Stimulated activated CD4-positive, alpha-beta T cell treated with anti-CD3 and anti-CD28 coated beads, Interleukin-12 subunit alpha, Interleukin-12 subunit beta, amount 100 ng/mL, for 4 hours (primary cell): ENCODE data around the gene TBC1D3B.
"Not testable (repeated sequence)": the region's sequence is repeated elsewhere in the genome, so short reads cannot be mapped to it uniquely, and the experiment has no call there.

Source experiments
- DNase-seq: peaks from one replicate; pipeline ENCODE4 v3.0.0-alpha.2; 2020

Gene TBC1D3B

GRCh38 chr17:36176536-36176935 lies at the start of gene TBC1D3B:
Gene TBC1D3B, minus strand, starts transcription at chr17:36176636. Its CDS starts 1,586 bp downstream, at chr17:36175050.
- not testable (repeated sequence) for DNase-seq

DNA sequence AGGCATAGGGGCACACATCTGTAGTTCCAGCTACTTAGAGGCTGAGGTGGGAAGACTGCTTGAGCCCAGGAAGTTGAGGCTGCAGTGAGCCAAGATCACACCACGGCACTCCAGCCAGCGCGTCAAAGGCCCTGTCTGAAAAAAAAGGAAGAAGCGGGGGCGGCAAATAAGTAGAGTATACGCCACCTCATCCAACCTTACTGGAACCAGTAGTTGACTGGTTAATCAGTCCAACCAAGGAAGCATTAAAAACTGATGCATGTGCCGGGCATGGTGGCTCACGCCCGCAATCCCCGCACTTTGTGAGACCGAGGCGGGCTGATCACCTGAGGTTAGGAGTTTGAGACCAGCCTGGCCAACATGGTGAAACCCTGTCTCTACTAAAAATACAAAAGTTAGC lies 46.5 kb upstream of the TBC1D3B start:
- not testable (repeated sequence) for DNase-seq

DNA sequence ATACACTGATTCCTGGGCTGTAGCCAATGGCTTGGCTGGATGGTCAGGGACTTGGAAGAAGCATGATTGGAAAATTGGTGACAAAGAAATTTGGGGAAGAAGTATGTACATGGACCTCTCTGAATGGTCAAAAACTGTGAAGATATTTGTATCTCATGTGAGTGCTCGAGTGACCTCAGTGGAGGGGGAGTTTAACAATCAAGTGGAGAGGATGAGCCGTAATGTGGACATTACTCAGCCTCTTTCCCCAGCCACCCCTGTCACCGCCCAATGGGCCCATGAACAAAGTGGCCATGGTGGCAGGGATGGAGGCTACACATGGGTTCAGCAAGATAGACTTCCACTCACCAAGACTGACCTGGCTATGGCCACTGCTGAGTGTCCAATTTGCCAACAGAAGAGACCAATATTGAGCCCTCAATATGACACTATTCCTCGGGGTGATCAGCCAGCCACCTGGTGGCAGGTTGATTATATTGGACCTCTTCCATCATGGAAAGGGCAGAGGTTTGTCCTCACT lies 45.2 kb upstream of the TBC1D3B start:
- not testable (repeated sequence) for DNase-seq

DNA sequence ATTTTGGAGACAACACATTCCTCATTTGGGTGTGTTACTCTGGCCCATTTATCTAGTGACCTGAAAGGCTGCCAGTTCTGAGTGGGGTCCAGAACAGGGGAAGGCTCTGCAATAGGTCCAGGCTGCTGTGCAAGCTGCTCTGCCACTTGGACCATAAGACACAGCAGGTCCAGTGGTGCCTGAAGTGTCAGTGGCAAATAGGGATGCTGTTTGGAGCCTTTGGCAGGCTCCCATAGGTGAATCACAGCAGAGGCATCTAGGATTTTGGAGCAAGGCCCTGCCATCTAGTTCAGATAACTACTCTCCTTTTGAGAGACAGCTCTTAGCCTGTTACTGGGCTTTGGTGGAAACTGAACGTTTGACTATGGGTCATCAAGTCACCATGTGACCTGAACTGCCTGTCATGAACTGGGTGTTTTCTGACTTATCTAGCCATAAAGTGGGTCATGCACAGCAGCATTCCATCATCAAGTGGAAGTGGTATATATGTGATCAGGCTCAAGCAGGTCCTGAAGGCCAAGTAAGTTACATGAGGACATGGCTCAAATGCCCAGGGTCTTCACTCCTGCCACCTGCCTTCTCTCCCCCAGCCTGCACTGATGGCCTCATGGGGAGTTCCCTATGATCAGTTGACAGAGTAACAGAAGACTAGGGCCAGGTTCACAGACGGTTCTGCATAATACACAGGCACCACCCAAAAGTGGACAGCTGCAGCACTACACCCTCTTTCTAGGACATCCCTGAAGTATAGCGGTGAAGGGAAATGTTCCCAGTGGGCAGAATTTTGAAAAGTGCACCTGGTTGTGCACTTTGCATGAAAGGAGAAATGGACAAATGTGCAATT lies 44.5 kb upstream of the TBC1D3B start:
- not testable (repeated sequence) for DNase-seq

DNA sequence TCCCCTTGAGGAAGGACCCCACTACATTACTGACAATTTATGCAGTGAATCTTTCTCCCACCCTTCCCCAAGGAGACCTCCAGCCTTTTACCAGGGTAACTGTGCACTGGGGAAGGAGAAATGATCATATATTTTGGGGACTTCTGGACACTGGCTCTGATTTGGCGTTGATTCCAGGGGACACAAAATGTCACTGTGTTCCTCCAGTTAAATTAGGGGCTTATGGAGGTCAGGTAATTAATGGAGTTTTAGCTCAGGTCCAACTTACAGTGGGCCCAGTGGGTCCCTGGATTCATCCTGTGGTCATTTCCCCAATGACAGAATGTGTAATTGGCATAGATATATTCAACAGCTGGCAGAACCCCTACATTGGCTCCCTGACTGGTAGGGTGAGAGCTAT lies 43.1 kb upstream of the TBC1D3B start:
- not testable (repeated sequence) for DNase-seq

DNA sequence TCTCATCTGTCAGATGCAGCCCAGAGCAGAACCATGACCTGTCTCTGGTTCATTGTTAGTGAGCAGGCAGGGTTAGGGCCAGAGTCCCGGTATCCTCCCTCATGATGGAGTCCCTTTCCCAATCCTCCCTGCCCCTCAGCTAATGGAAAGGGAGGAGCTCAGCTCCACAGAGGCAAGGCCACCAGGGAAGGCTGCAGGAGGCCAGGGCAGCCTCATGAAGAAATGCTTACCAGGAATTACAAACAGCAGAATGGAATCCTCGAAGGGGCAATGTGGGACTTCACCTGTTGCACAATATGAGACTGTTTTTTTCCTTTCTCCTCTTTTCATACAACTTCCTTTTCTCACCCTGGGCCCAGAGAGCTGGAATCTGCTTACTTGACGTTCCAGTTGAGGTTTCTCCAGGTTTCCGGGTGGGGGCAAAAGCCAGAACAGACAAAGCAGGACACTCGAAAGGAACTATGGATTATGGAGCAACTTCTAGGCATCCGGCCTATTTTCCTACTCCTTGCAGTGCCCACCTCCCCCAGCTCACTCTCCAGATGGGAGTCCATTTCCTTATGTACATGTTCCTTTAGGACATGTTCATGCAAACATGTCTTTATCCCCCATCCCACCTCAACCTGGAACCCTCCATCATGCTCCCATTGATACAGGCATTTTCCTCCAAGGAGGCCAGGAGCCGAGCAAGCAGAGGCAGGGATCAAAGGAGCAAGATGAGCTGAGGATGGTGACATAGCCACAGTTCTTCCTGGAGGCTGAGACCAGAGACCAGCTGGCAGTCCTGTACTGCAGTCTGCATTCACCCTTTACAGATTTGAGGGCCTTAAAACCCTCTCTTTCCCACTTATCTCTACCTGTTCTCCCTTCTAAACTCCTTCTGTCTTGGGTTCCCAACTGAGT lies 39.2 kb upstream of the TBC1D3B start:
- DNase-seq: not testable (repeated sequence)

DNA sequence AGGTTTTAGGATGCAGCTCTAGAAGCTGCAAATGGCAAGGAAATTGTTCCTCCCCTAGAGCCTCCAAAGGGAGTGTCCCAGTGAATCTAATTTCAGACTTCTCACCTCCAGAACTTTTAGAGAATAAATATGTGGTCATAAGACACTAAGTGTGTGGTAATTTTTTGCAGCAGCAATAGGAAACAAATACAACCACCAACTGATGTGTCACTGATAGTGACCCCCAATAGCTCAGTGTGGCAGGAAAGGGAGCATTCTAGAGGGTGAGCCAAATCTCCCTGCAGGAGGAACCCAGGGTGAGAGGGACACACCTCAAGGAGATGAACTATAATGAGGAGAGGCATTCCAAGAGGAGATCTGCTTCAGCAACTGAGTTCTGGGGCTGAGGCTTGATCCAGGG lies 38.5 kb upstream of the TBC1D3B start:
- DNase-seq: no peak

GRCh38 chr17:36213695-36214094 lies 37.3 kb upstream of the TBC1D3B start:
- no peak for DNase-seq

DNA sequence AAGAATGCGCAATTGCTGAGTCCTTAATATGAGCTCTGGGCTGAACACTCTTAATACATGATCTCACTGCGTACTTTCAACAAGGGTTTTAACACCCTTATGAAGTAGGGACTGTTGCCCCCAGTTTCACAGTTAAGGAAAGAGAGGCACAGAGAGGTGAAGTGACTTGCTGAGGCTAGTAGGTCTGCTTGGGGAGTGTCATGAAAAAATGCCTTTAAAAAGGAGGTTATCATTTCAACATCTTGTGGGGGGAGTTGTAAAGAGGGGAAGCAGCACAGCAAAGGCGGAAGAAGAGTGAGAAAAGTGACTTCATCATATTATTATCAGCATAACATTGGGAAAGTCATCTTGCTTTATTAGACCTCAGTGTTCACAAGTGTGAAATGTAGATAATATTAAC lies 36.5 kb upstream of the TBC1D3B start:
- DNase-seq: no peak

GRCh38 chr17:36212272-36212605 lies 35.8 kb upstream of the TBC1D3B start:
- no peak for DNase-seq

GRCh38 chr17:36211484-36212271 lies 35.2 kb upstream of the TBC1D3B start:
- DNase-seq: not testable (repeated sequence)

DNA sequence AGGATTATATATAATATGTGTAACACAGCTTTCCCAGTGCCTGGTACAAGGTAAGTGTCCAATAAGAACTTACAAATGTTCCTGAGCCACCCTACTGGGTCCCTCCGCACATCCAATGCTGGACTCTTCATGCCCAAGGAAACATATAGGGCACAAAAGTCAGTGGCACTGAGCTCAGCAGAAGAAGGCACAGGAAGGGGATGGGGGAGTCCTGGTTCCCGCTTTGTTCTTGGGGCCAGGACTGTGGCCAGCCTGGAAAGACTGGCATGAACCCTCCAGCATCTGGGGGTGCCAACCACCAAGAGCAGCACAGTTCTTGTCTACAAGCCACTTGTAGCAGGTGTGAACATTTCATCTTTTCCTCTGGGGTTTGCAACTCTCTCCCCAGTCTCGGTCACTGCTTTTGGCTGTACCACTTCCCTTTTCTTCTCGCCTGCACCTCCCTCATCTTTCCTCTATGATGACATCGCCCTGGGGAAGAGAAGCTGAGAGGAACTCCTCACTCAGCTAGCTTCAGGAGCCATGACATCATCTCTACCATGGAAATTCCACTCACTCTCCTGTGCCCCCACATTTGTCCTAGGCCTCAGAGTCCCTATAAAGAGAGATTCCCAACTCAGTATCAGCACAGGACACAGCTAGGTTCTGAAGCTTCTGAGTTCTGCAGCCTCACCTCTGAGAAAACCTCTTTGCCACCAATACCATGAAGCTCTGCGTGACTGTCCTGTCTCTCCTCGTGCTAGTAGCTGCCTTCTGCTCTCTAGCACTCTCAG lies 34.2 kb upstream of the TBC1D3B start, which contains the start of gene CCL4L2:
CCL4L2 (plus strand) TSS at position 625 of the 773 bp plus-strand sequence.
- DNase-seq: not testable (repeated sequence)

GRCh38 chr17:36209575-36209974 lies 33.1 kb upstream of the TBC1D3B start:
- DNase-seq: no peak

DNA sequence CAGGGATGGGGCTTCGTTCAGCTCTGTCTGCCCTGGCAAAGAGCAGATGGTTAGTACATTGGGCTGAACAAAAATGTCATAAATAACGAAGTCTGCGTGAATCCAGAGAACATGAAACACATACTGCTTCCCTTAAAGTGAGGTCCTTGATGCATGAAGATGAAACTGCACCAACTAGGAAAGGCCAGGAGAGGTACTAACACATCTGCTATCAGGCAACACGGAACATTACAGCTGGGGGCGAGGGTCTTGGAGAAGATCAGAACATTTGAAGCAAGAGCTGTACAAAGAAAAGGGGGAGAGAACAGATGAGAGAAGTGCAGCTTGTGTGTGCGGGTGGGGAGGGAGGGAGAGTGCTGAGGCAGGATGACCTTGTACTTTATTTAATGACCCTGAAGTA lies 30.9 kb upstream of the TBC1D3B start:
- DNase-seq: not testable (repeated sequence)

GRCh38 chr17:36206486-36206821 lies 30.0 kb upstream of the TBC1D3B start:
- not testable (repeated sequence) for DNase-seq

GRCh38 chr17:36205637-36206485 lies 29.4 kb upstream of the TBC1D3B start:
- DNase-seq: no peak

GRCh38 chr17:36204724-36205500 lies 28.5 kb upstream of the TBC1D3B start:
- DNase-seq: no peak

GRCh38 chr17:36203335-36203734 lies 26.9 kb upstream of the TBC1D3B start:
- DNase-seq: no peak

- not testable (repeated sequence) for DNase-seq
Measured at GRCh38 chr17:36201506-36201905, 25.1 kb upstream of the TBC1D3B start.

DNA sequence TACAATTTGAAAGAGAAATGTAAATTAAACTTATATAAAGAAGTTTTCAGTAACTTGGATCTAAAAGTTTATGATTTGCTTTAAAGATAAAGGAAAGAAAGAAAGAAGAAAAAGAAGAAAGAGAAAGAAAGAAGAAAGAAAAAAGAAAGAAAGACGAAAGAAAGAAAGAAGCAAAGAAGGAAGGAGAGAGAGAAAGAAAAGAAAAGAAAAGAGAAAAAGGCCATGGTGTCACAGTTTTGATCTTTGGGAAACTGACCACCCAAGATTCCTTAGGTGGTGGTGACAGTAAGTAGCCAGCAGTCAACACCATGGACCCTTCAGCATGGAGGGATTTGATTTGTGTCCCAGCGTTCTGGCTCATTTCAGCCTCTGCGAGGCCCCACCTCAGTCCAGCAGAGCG lies 24.7 kb upstream of the TBC1D3B start:
- DNase-seq: not testable (repeated sequence)
